CD1c-positive myeloid dendritic cell (primary cell): ENCODE data around the gene SAMD7.
A peak's percentile ranks its signal among the peaks of the same experiment; 100 is the strongest.

Experiments
- DNase-seq: peaks from one replicate; pipeline ENCODE4 v3.0.0-alpha.2; 2016; ENCODE audit errors: extremely low spot score

SAMD7 gene

DNA sequence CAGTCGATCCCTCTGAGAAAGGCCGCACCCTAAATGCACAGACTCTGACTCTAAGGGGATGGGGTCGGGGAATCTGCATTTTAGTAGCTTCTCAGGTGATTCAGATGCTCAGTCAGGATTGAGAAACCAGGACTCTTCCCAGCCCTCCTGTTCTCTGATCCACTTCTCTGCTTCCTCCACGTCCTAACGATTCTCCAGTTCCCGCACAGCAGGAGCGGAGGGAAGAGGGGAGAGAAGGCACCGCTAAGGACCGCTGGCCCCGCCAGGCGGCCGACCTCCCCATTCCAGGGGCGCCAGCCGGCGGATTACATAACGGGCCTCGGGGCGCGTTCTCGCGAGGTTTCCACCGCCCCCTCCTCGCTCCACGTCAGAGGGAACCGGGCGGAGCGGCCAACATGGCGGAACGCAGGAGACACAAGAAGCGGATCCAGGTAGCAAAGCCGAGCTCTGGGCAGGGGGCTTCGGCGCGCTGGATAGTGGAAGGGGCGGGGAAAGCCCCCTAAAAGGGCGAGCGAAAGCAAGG is 55.1 kb downstream of the SAMD7 start, which contains the start of gene SEC62:
Gene SEC62 (plus strand): TSS at position 380 of the 523 bp plus-strand sequence. CDS start 16 bp downstream, at position 396.
- peak; percentile 96 for DNase-seq

DNA sequence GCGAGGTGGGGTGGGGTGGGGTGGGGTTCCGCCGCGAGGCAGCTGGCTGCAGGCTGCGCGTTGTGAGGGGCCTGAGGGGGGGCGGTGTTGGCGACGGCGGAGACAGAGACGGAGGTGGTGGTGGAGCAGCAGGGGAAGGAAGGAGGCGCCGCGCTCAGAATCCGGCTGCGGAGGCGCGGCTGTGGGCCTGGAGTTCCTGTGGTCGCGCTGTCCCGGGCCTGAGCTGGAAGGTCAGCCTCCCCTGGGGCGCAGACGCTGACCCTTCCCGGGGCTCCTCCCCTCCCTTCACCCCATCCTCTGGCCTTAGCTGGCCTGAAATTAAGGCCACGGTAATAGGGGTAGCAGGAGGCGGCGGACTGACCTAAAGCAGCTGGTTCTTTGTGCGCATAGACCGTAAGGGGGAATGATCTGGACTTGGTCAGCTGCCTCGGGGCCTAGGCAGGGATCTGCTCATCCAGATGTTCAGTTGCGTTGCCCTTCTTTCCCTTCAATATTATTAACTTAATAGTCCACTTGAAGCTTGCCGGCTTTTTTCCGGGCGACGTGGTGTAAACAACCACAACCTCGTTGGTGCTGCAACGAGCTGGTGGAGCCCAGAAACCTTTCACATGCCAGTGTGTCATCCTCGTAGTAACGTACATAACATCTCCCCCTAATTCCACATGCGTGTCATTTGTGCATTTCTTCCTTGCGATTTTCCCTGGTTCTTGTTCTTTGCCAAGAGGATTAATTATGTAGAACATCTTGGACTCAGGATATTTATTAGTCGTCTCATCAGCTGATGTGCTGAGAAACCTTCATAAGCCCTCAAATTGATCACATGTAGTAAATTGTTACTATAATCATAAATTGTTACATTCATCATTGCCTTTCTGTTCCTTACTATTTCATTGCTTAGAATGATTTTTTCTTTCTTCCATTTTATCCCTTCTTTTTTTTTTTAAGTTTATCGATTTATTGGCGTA is 55.9 kb downstream of the SAMD7 start:
- DNase-seq, result peak; percentile 62

DNA sequence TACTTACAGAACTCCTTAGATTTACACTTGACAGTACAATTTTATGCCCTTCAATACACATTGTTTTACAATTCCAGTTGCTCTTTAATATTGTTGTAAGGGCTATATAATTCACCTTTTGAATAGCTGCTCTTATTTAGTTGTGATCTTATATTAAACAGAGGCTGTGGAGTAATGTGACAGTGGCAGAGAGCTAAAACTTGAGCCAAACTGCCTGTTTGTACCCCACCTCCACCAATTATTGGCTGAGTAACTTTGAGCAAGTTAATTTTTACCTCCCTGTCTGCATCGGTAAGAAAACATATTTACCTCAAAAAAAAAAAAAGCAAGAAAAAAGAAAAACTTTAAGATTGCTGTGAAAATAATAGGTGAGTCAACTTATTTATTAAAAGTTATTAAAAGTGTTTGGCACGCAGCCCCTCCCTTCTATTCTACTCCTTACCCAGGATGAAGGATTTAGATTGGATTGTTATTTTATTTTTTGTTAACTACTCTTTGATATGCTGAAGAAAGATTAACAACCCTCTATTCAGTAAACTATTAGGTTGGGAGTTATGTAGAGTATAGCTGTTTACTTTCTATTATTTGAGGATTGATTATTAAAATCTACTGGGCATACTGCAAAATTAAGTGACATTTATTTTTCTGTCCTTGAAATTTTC is 57.0 kb downstream of the SAMD7 start:
- DNase-seq, result no peak

DNA sequence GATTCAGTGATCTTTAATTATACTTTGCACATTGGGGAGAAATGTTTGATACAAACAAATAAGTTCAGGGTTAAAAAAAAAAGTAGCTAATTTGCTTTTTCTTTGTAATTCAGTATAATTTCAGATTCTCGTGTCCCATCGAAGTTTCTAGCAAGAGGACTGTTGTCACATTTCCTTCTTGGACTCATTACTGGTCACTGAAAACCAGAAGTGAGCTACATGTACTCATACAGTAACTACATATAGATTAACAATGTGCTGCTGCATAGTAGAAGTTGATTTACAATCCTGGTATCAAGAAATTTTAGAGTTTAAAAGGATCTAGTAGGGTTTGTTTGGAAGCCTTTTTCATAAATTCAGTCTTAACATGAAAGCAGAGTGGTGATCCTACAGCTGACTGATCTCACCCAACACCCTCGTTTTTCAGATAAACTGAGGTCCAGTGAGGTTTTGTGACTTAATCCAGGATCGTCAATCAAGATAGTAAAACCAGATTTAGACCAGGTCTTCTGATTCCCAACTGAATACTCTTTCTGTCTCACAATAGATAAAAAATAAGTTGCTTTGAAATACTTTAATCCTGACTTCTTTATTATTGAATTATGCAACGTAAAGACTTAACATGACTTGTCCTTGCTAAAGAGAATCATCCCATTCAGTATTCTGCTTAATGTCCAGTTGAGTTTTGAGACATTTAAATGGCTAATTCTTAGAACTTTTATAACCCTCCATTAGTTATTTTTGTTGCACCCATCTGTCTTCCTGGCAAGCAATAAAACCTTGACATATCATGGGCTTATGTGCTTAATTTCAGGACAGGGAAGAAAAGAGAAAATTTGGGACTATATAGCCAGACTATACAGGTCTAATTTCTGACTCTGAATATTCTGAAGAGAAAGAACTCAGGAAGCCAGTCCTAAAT is 58.1 kb downstream of the SAMD7 start:
- peak; percentile 31 for DNase-seq

DNA sequence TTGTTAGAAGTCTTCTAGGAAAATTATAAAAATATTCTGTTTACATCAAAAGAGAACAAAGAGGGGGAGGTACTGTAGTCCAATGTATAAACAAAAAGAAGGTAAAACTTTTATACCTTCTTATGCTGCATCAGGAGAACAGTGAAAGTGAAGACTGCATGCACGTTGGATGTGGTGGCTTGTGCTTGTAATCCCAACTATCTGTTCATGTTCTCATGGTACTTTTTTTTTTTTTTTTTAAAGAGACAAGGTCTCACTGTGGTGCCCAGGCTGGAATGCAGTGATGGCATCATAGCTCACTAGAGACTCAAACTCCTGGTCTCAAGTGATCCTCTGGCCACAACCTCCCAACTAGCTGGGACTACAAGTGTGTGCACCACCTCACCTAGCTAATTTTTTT is 59.5 kb downstream of the SAMD7 start:
- DNase-seq, result no peak

DNA sequence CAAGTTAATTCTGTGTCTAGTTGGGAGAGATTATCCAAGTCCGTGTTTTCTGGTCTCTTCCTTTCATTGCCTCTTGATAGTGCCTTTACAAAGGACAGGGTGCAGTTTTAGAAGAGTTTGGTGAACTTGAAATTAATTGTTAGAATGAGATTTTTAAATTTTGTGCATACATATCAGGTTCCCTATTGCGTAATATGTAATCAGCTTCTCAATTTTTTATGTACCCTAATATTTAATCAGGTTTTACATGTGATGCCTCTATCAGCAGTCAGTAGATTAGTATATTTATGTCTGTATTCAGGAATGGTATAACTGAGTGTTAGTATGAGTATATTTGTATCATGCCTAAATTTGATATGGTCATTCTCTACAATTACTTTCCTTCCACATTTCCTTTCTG is 60.1 kb downstream of the SAMD7 start:
- DNase-seq, result no peak

DNA sequence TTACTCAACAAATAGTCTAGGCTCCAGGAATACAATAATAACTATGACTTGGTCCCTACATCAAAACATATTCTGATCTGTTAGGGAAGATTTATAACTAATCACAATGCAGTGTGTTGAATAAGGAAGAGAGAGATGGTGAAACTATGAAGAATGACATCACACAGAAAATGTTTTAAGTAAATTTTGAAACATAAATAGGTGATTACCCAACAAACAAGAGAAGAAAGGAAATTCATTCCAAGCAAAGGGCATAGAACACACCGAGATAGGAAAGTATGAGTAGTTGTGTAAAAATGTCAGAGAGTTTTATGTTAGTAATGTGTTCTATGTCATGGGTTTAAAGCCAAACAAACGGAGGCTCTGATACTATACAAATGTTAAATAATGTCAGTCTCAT is 68.7 kb downstream of the SAMD7 start:
- DNase-seq, result peak; percentile 8

DNA sequence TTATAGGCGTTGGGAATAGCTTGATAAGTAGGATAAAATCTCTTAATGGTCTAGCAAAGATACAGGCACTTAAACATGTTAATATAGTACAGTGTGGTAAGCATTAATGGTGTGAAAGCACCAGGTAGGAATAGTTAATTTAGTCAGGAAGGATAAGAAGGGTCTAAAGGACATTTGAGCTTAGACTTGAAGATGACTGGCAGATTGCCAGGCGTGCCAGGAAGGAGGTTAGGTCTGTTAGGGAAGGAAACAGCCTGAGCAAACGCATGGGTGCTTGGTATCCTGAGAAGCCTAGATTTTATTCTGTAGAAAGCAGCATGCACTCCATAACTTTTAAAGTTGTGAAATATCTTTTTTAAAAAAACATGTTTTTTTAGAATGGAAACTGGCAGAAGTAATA is 72.9 kb downstream of the SAMD7 start:
- DNase-seq, result no peak
